HG03521 (cell line): ENCODE results near the gene PHEX.

Source experiments
- ATAC-seq: cut with Tn5 transposase; IDR thresholded peaks from one replicate; pipeline ENCODE4 v1.9.1; 2021; ENCODE audit warnings: mild to moderate bottlenecking, moderate library complexity; ENCODE audit not compliant: unreplicated experiment

PHEX gene

GRCh38 chrX:22032084-22032483, at the start of gene PHEX:
TSS of gene PHEX (plus strand) at chrX:22032325. CDS start at chrX:22033006, 681 bp downstream.
- ATAC-seq: no peak

GRCh38 chrX:21985332-21985777, 46.8 kb upstream of the PHEX start:
- peak; percentile 68 for ATAC-seq

GRCh38 chrX:21986596-21986995, 45.5 kb upstream of the PHEX start:
- ATAC-seq: no peak

- peak; percentile 52 for ATAC-seq
These were observed 42.7 kb upstream of the PHEX start for GRCh38 chrX:21989384-21989783.

GRCh38 chrX:21990832-21991231, 41.3 kb upstream of the PHEX start:
- ATAC-seq: no peak

GRCh38 chrX:21991504-21991903, 40.6 kb upstream of the PHEX start:
- no peak for ATAC-seq

GRCh38 chrX:21993265-21993664, 38.9 kb upstream of the PHEX start:
- peak; percentile 68 for ATAC-seq

GRCh38 chrX:21996872-21997455, 35.2 kb upstream of the PHEX start:
- ATAC-seq: no peak

GRCh38 chrX:21998037-21998436, 34.1 kb upstream of the PHEX start:
- no peak for ATAC-seq

- ATAC-seq: no peak
These were observed 27.3 kb upstream of the PHEX start for GRCh38 chrX:22004866-22005265.

- ATAC-seq: no peak
These were observed 20.1 kb upstream of the PHEX start for GRCh38 chrX:22012051-22012450.

- no peak for ATAC-seq
These were observed 19.2 kb upstream of the PHEX start for GRCh38 chrX:22012931-22013330.

- no peak for ATAC-seq
These were observed 16.9 kb upstream of the PHEX start for GRCh38 chrX:22015139-22015750.

- ATAC-seq: no peak
These were observed 10.3 kb upstream of the PHEX start for GRCh38 chrX:22021751-22022324.

GRCh38 chrX:22024577-22024976, 7.5 kb upstream of the PHEX start:
- ATAC-seq: no peak

GRCh38 chrX:22025751-22026150, 6.4 kb upstream of the PHEX start:
- no peak for ATAC-seq

- ATAC-seq: no peak
These were observed 5.4 kb upstream of the PHEX start for GRCh38 chrX:22026731-22027130.

- ATAC-seq: no peak
These were observed 381 bp downstream of the PHEX start for GRCh38 chrX:22032506-22032905.

- ATAC-seq: no peak
These were observed 1.7 kb downstream of the PHEX start for GRCh38 chrX:22033818-22034217.

GRCh38 chrX:22035236-22035635, 3.1 kb downstream of the PHEX start:
- ATAC-seq: no peak

GRCh38 chrX:22037225-22037624, 5.1 kb downstream of the PHEX start:
- ATAC-seq: no peak

- no peak for ATAC-seq
These were observed 5.9 kb downstream of the PHEX start for GRCh38 chrX:22037911-22038537.
